K562 (cell line): ENCODE data around the gene SDR42E2. TPM values are rescaled to one million over a fixed set of nuclear protein-coding genes. Genes with fewer than 3 reads are reported as not detected.
A peak's percentile ranks its signal among the peaks of the same experiment; 100 is the strongest.

Source experiments
- ATAC-seq: fragments of 200-7000 bp; cut with Tn5 transposase; 3 replicates; pipeline ENCODE4 v1.9.1; 2020; ENCODE audit warnings: moderate library complexity
- BruUV-seq: library from RNA; stranded (reverse); fragments of 400-500 nt; replicated peaks from 2 replicates; lab custom pipeline; 2021; lab: Mats Ljungman, UMichigan
- CTCF ChIA-PET: fragments of 300-600 bp; formaldehyde crosslinking; extraction: SDS; loops from one replicate; lab custom pipeline; 2021; ENCODE audit warnings: low intra/inter-chr PET ratio; lab: Yijun Ruan, JAX
- POLR2A ChIA-PET: fragments of 300-600, 350-650 bp; sonication (Branson Sonifier 250); formaldehyde crosslinking; extraction: SDS; loops from one replicate; lab custom pipeline; 2021; ENCODE audit warnings: antibody characterized with exemption, inconsistent platforms; lab: Yijun Ruan, JAX
- DNase-seq, 4 experiments: peaks; one replicate each; pipeline versions ENCODE4 v3.0.0 to v3.0.0-alpha.2; 2011 to 2018; ENCODE audit warnings: low spot score in 3 of 4, mixed read lengths in 3 of 4; ENCODE audit errors: extremely low read depth in 1 of 4
- FAIRE-seq: peaks from 2 replicates; lab custom pipeline; 2011; peaks lifted over from hg19 to GRCh38; lab: Jason Lieb, UNC
- H2AFZ ChIP-seq: 2 replicates; pipeline ENCODE4 v1.6.0; 2011; ENCODE audit warnings: low read depth, low read length, control low read depth, inconsistent platforms
- H3K27ac ChIP-seq: fragments of 200-600 bp; 3 replicates; pipeline ENCODE4 v1.8.0; 2011; ENCODE audit warnings: low read depth, mild to moderate bottlenecking, control low read depth, inconsistent platforms, low read length, moderate library complexity, mixed read lengths; ENCODE audit errors: extremely low read depth
- H3K27me3 ChIP-seq, 2 experiments: fragments of 300-600 bp in 1 of 2; 2 replicates in 1 of 2; 3 replicates in 1 of 2; pipeline versions ENCODE4 v1.6.0 to v1.8.0; 2011; ENCODE audit warnings: inconsistent platforms in 2 of 2, low read length in 2 of 2, mild to moderate bottlenecking in 1 of 2, mixed read lengths in 1 of 2, moderate library complexity in 1 of 2; ENCODE audit not compliant: control insufficient read depth in 2 of 2, insufficient read depth in 2 of 2
- H3K36me3 ChIP-seq: fragments of 300-600 bp; 3 replicates; pipeline ENCODE4 v1.8.0; 2011; ENCODE audit warnings: mild to moderate bottlenecking, low read length, inconsistent platforms; ENCODE audit not compliant: control insufficient read depth, insufficient read depth
- H3K4me1 ChIP-seq, 2 experiments: fragments of 200-600 bp in 1 of 2; replicated peaks in 1 of 2; 2 replicates in 1 of 2; 3 replicates in 1 of 2; pipeline versions ENCODE4 v1.5.1 to v1.8.0; 2011; ENCODE audit warnings: inconsistent platforms in 2 of 2, low read length in 2 of 2, mild to moderate bottlenecking in 1 of 2, mixed read lengths in 1 of 2, moderate library complexity in 1 of 2; ENCODE audit not compliant: control insufficient read depth in 2 of 2, insufficient read depth in 2 of 2
- H3K4me2 ChIP-seq: 2 replicates; pipeline ENCODE4 v1.6.1; 2011; ENCODE audit warnings: low read length, control low read depth, inconsistent platforms, mixed read lengths; ENCODE audit not compliant: insufficient read depth
- H3K4me3 ChIP-seq: fragments of 200-600 bp; sonication (generic), shearing (Covaris generic); 2 replicates; pipeline ENCODE4 v1.5.1; 2016; ENCODE audit warnings: control low read depth, inconsistent platforms
- H3K79me2 ChIP-seq: fragments of 200-600 bp; 3 replicates; pipeline ENCODE4 v1.8.0; 2011; ENCODE audit warnings: low read length, inconsistent platforms; ENCODE audit not compliant: control insufficient read depth, insufficient read depth
- H3K9ac ChIP-seq, 2 experiments: 2 replicates each; pipeline versions ENCODE4 v1.6.0 to v1.6.1; 2011; ENCODE audit warnings: low read depth in 2 of 2, low read length in 2 of 2, control low read depth in 1 of 2, inconsistent platforms in 1 of 2, mild to moderate bottlenecking in 1 of 2, mixed read lengths in 1 of 2; ENCODE audit not compliant: insufficient read depth in 1 of 2
- H3K9me1 ChIP-seq: one replicate; pipeline ENCODE4 v1.6.0; 2011; ENCODE audit warnings: inconsistent platforms, mild to moderate bottlenecking, low read length, moderate library complexity; ENCODE audit not compliant: control insufficient read depth, insufficient read depth
- H3K9me3 ChIP-seq: replicated peaks from 2 replicates; pipeline ENCODE4 v1.5.1; 2011; ENCODE audit warnings: low read depth, low read length, inconsistent platforms; ENCODE audit not compliant: control insufficient read depth, insufficient read depth
- H4K20me1 ChIP-seq: replicated peaks from 2 replicates; pipeline ENCODE4 v1.6.1; 2011; ENCODE audit warnings: low read length, inconsistent platforms, mixed read lengths; ENCODE audit not compliant: control insufficient read depth, insufficient read depth
- ARID3A ChIP-seq: IDR thresholded peaks from 2 replicates; pipeline ENCODE4 v1.6.1; 2012; ENCODE audit warnings: low read depth, low read length, improper control_type of control experiment, borderline replicate concordance
- CTCF ChIP-seq, 3 experiments: IDR thresholded peaks in 2 of 3; conservative IDR thresholded peaks in 1 of 3; 2 replicates each; pipeline ENCODE4 v1.5.1; 2011 to 2012; ENCODE audit warnings: low read length in 3 of 3, mild to moderate bottlenecking in 3 of 3, control low read depth in 2 of 3, improper control_type of control experiment in 1 of 3, inconsistent platforms in 1 of 3, low read depth in 1 of 3, mixed read lengths in 1 of 3, moderate library complexity in 1 of 3; ENCODE audit not compliant: insufficient read depth in 2 of 3
- CTCFL ChIP-seq: IDR thresholded peaks from 2 replicates; pipeline ENCODE4 v1.6.1; 2011; ENCODE audit warnings: borderline replicate concordance, low read depth, mild to moderate bottlenecking, moderate library complexity, low read length; ENCODE audit not compliant: insufficient read depth, poor library complexity, severe bottlenecking
- CXXC5 ChIP-seq: fragments of 250-450 bp; sonication (Bioruptor Pico); IDR thresholded peaks from 2 replicates; pipeline ENCODE4 v1.8.0; 2022; ENCODE audit warnings: inconsistent platforms, mild to moderate bottlenecking, moderate library complexity
- ETV5 ChIP-seq: sonication (generic); formaldehyde crosslinking; IDR thresholded peaks from 2 replicates; pipeline ENCODE4 v1.4.0; 2020; ENCODE audit warnings: low read depth, mild to moderate bottlenecking, missing genetic modification reagents
- POLR2AphosphoS5 ChIP-seq: IDR thresholded peaks from 2 replicates; pipeline ENCODE4 v1.6.1; 2011; ENCODE audit warnings: mild to moderate bottlenecking, low read depth, low read length, moderate library complexity; ENCODE audit not compliant: control insufficient read depth, insufficient read depth
- RAD21 ChIP-seq, 2 experiments: fragments of 250-450 bp in 1 of 2; fragments of 450-650 bp in 1 of 2; sonication (Bioruptor Pico) in 1 of 2; formaldehyde crosslinking in 1 of 2; IDR thresholded peaks in 1 of 2; conservative IDR thresholded peaks in 1 of 2; 2 replicates each; pipeline versions ENCODE4 v1.4.0 to v1.8.0; 2020 to 2022; ENCODE audit warnings: mild to moderate bottlenecking in 2 of 2, moderate library complexity in 1 of 2
- SMC3 ChIP-seq: conservative IDR thresholded peaks from 2 replicates; pipeline ENCODE4 v1.6.1; 2011; ENCODE audit warnings: low read depth, low read length, improper control_type of control experiment; ENCODE audit not compliant: insufficient read depth
- ZBTB7A ChIP-seq: IDR thresholded peaks from 2 replicates; pipeline ENCODE4 v1.6.1; 2011; ENCODE audit warnings: low read depth, mild to moderate bottlenecking, low read length, moderate library complexity, borderline replicate concordance; ENCODE audit not compliant: control insufficient read depth
- ZKSCAN8 ChIP-seq: fragments of 200-800 bp; sonication (Bioruptor generic); IDR thresholded peaks from 2 replicates; pipeline ENCODE4 v1.6.1; 2016; ENCODE audit warnings: missing genetic modification characterization, missing compliant biosample characterization
- WGBS: fragments of 100-300 bp; shearing (Covaris generic); methylation state at CpG from one replicate; pipeline ENCODE4 v1.1.6; 2016; ENCODE audit warnings: low coverage, mixed read lengths; ENCODE audit not compliant: insufficient coverage; ENCODE audit errors: missing lambda C conversion rate; 5-methylcytosine and 5-hydroxymethylcytosine counted together
- in situ Hi-C: fragments of 300-500 bp; cut with MboI; formaldehyde crosslinking; loops from 4 replicates; pipeline ENCODE4 v1.15.0; 2018; ENCODE audit warnings: inconsistent platforms, mixed read lengths
- intact Hi-C: fragments of 100-400 bp; cut with micrococcal nuclease; formaldehyde crosslinking; loops from 2 replicates; pipeline ENCODE4 v1.14.2; 2022
- polyA plus RNA-seq, 8 experiments: library from polyadenylated mRNA; depleted of rRNA in 4 of 8; stranded (reverse) in 5 of 8; unstranded in 3 of 8; fragments of >200 nt; fragmentation: Nextera tagmentation in 2 of 8; fragmentation: Illumina TruSeq in 1 of 8; extraction: Ambion mirVana in 2 of 8; extraction: Trizol in 1 of 8; gene quantifications; 2 replicates each; pipeline versions ENCODE4 v1.2.1 to v1.2.3, GENCODE V29; 2011 to 2014; ENCODE audit warnings: inconsistent platforms in 1 of 8, missing spikeins in 1 of 8
- total RNA-seq, 7 experiments: library from RNA; depleted of rRNA in 6 of 7; stranded (reverse); fragments of >200 nt in 6 of 7; fragmentation: Illumina TruSeq in 2 of 7; extraction: Trizol in 2 of 7; gene quantifications; 2 replicates each; pipeline versions ENCODE4 v1.2.1 to v1.2.3, GENCODE V29; 2011 to 2021; ENCODE audit warnings: low replicate concordance in 1 of 7

SDR42E2 gene
- total and polyA plus RNA-seq, 9 of the 15 experiments (the other 6 are each of a cell fraction or from before 2014, with no cell fraction given) = 0.03 to 0.07 (median 0.04) TPM; not detected in 4

GRCh38 chr16:22183901-22184614, 21.8 kb downstream of the SDR42E2 start:
- H3K4me1 ChIP-seq = peaks cover 0 to 3% of the 10 kb centered on the region in 2 experiments; a peak in 2 of 5 replicates
- peaks cover 31 to 55% of the 10 kb centered on the region in 2 experiments; a peak in 4 of 5 replicates for H3K27me3 ChIP-seq
- peak; percentile 56 for FAIRE-seq
- TF ChIP-seq ARID3A (no peak), CTCFL (peak; percentile 74), SMC3 (0 out of 2 replicates have a peak, but pooled peaks have one; percentile 11), POLR2AphosphoS5 (no peak), ZBTB7A (peak; percentile 81), RAD21 (CRISPR knock-in tag; conservative IDR thresholded peaks at IDR 0.05 in 1 of 2, IDR thresholded peaks at IDR 0.05 in 1 of 2) (peak in 1 of 2 experiments; percentile 37; a peak in 2 of 4 replicates), ZKSCAN8 (no peak), CXXC5 (no peak), ETV5 (CRISPR knock-in tag) (0 out of 2 replicates have a peak, but pooled peaks have one; percentile 11), CTCF (IDR thresholded peaks at IDR 0.05 in 2 of 3, conservative IDR thresholded peaks at IDR 0.05 in 1 of 3; ENCODE audit: insufficient read depth in 2 of 3, low read depth in 1 of 3, low read length in 3 of 3) (peak; percentile 66 to 92 (median 68))
- TF ChIP-seq, all 486 proteins: peak for 6
- ATAC-seq (peak; percentile 84), DNase-seq (peak; percentile 43 to 83 (median 74))
- H3K9me3 ChIP-seq = no peaks in the 10 kb centered on the region
- no peak overlapping the region for H3K4me2 ChIP-seq
- intact Hi-C loops (no loop called here), in situ Hi-C loops (loop anchor here (5.0 to 10.0 kb wide), 2 partner anchors 187 to 599 kb away; no protein-coding TSS in a partner anchor)
- 8% methylated on average over 11 of the region's 11 CpGs for WGBS
- no peak overlapping the region for H3K27ac ChIP-seq
- H3K4me3 ChIP-seq = no peak overlapping the region
- no peak overlapping the region for H2AFZ ChIP-seq
- no peak overlapping the region for H3K9ac ChIP-seq
- BruUV-seq = no TSS peak
- no peaks in the 10 kb centered on the region; the same call in 1 of the 2 replicates for H4K20me1 ChIP-seq
- no peaks in the 10 kb centered on the region for H3K79me2 ChIP-seq
- POLR2A ChIA-PET = interaction anchor here (0.7 kb wide), 1 partner anchor 137 kb away, joined by 5 read pairs; no protein-coding TSS in a partner anchor
- CTCF ChIA-PET = no interaction called here
- H3K9me1 ChIP-seq = no peaks in the 10 kb centered on the region
- H3K36me3 ChIP-seq = no peaks in the 10 kb centered on the region
